ENCODE results near the gene SIRPG. TPM values are rescaled to one million over a fixed set of nuclear protein-coding genes. Genes with fewer than 3 reads are reported as not detected.
"Not testable (repeated sequence)": the region's sequence is repeated elsewhere in the genome, so short reads cannot be mapped to it uniquely, and the experiment has no call there.

The SIRPG gene
- total RNA-seq = 10 to 100 TPM; 34.1 to 35.8 TPM

- DNase-seq = no peak
These were observed at the start of gene SIRPG for GRCh38 chr20:1657556-1658334. TSS of gene SIRPG (minus strand) at chr20:1657779. CDS start at chr20:1657714, 65 bp downstream.

GRCh38 chr20:1706887-1707286, 49.3 kb upstream of the SIRPG start:
- not testable (repeated sequence) for H3K4me3 Mint-ChIP-seq, DNase-seq, H3K27ac Mint-ChIP-seq, H3K27me3 Mint-ChIP-seq, H3K36me3 Mint-ChIP-seq
- H3K9me3 Mint-ChIP-seq = peaks cover 12% of the 10 kb centered on the region
- H3K4me1 Mint-ChIP-seq = peaks cover 15% of the 10 kb centered on the region

More at GRCh38 chr20:1657556-1658334, at the start of gene SIRPG:
- Mint-ChIP-seq H3K36me3 (peaks cover 67% of the 10 kb centered on the region), H3K9me3 (peaks cover 24% of the 10 kb centered on the region), H3K4me3 (peak within 1 kb of the TSS; percentile 83), H3K4me1 (peaks cover 90% of the 10 kb centered on the region), H3K27ac (peak within 1 kb of the TSS; percentile 97), H3K27me3 (no peaks in the 10 kb centered on the region)

- H3K4me3 Mint-ChIP-seq = no peak overlapping the region
- H3K27me3 Mint-ChIP-seq = no peaks in the 10 kb centered on the region
- no peak for DNase-seq
- H3K27ac Mint-ChIP-seq = no peak overlapping the region
- peaks cover 15% of the 10 kb centered on the region for H3K4me1 Mint-ChIP-seq
- peaks cover 10% of the 10 kb centered on the region for H3K9me3 Mint-ChIP-seq
- H3K36me3 Mint-ChIP-seq = peaks cover 5% of the 10 kb centered on the region
These were observed 48.5 kb upstream of the SIRPG start for GRCh38 chr20:1706079-1706478.

GRCh38 chr20:1702855-1703254, 45.3 kb upstream of the SIRPG start:
- DNase-seq = no peak
- Mint-ChIP-seq H3K9me3 (peaks cover 10% of the 10 kb centered on the region), H3K4me1 (peaks cover 7% of the 10 kb centered on the region), H3K36me3 (peaks cover 5% of the 10 kb centered on the region), H3K4me3 (no peak overlapping the region), H3K27me3 (no peaks in the 10 kb centered on the region), H3K27ac (no peak overlapping the region)

- no peak overlapping the region for H3K4me3 Mint-ChIP-seq
- H3K27ac Mint-ChIP-seq = no peak overlapping the region
- no peak for DNase-seq
- no peaks in the 10 kb centered on the region for H3K27me3 Mint-ChIP-seq
- H3K9me3 Mint-ChIP-seq = peaks cover 10% of the 10 kb centered on the region
- peaks cover 7% of the 10 kb centered on the region for H3K4me1 Mint-ChIP-seq
- H3K36me3 Mint-ChIP-seq = peaks cover 7% of the 10 kb centered on the region
These were observed 44.7 kb upstream of the SIRPG start for GRCh38 chr20:1702328-1702727.

GRCh38 chr20:1700990-1701389, 43.4 kb upstream of the SIRPG start:
- Mint-ChIP-seq H3K9me3 (peaks cover 10% of the 10 kb centered on the region), H3K4me3 (no peak overlapping the region), H3K27ac (no peak overlapping the region), H3K4me1 (peaks cover 19% of the 10 kb centered on the region), H3K36me3 (peaks cover 7% of the 10 kb centered on the region), H3K27me3 (no peaks in the 10 kb centered on the region)
- DNase-seq = no peak

- H3K9me3 Mint-ChIP-seq = peaks cover 2% of the 10 kb centered on the region
- peaks cover 30% of the 10 kb centered on the region for H3K4me1 Mint-ChIP-seq
- peaks cover 5% of the 10 kb centered on the region for H3K36me3 Mint-ChIP-seq
- H3K4me3 Mint-ChIP-seq = no peak overlapping the region
- no peak overlapping the region for H3K27ac Mint-ChIP-seq
- no peaks in the 10 kb centered on the region for H3K27me3 Mint-ChIP-seq
- DNase-seq = no peak
These were observed 40.0 kb upstream of the SIRPG start for GRCh38 chr20:1697592-1697991.

GRCh38 chr20:1696521-1697209, 39.1 kb upstream of the SIRPG start:
- Mint-ChIP-seq H3K36me3 (peaks cover 13% of the 10 kb centered on the region), H3K27ac (peak overlapping the region; percentile 11), H3K9me3 (peaks cover 4% of the 10 kb centered on the region), H3K27me3 (no peaks in the 10 kb centered on the region), H3K4me3 (no peak overlapping the region), H3K4me1 (peaks cover 30% of the 10 kb centered on the region)
- no peak for DNase-seq

- no peak for DNase-seq
- H3K4me1 Mint-ChIP-seq = peaks cover 36% of the 10 kb centered on the region
- no peak overlapping the region for H3K4me3 Mint-ChIP-seq
- H3K27ac Mint-ChIP-seq = no peak overlapping the region
- no peaks in the 10 kb centered on the region for H3K27me3 Mint-ChIP-seq
- H3K9me3 Mint-ChIP-seq = peaks cover 10% of the 10 kb centered on the region
- peaks cover 16% of the 10 kb centered on the region for H3K36me3 Mint-ChIP-seq
These were observed 37.1 kb upstream of the SIRPG start for GRCh38 chr20:1694672-1695071.

- Mint-ChIP-seq H3K27me3 (no peaks in the 10 kb centered on the region), H3K4me1 (peaks cover 47% of the 10 kb centered on the region), H3K27ac (no peak overlapping the region), H3K36me3 (peaks cover 18% of the 10 kb centered on the region), H3K4me3 (no peak overlapping the region), H3K9me3 (peaks cover 12% of the 10 kb centered on the region)
- DNase-seq = no peak
These were observed 35.8 kb upstream of the SIRPG start for GRCh38 chr20:1693427-1693826.

- peaks cover 48% of the 10 kb centered on the region for H3K4me1 Mint-ChIP-seq
- H3K9me3 Mint-ChIP-seq = peaks cover 12% of the 10 kb centered on the region
- peak overlapping the region; percentile 32 for H3K4me3 Mint-ChIP-seq
- DNase-seq = no peak
- peak overlapping the region; percentile 81 for H3K27ac Mint-ChIP-seq
- no peaks in the 10 kb centered on the region for H3K27me3 Mint-ChIP-seq
- peaks cover 19% of the 10 kb centered on the region for H3K36me3 Mint-ChIP-seq
These were observed 32.1 kb upstream of the SIRPG start for GRCh38 chr20:1689721-1690120.

- peak overlapping the region; percentile 81 for H3K27ac Mint-ChIP-seq
- no peaks in the 10 kb centered on the region for H3K27me3 Mint-ChIP-seq
- peaks cover 12% of the 10 kb centered on the region for H3K9me3 Mint-ChIP-seq
- peaks cover 22% of the 10 kb centered on the region for H3K36me3 Mint-ChIP-seq
- no peak overlapping the region for H3K4me3 Mint-ChIP-seq
- H3K4me1 Mint-ChIP-seq = peaks cover 50% of the 10 kb centered on the region
- DNase-seq = no peak
These were observed 31.4 kb upstream of the SIRPG start for GRCh38 chr20:1688886-1689538.

- peaks cover 22% of the 10 kb centered on the region for H3K9me3 Mint-ChIP-seq
- H3K27ac Mint-ChIP-seq = peak overlapping the region; percentile 90
- H3K4me3 Mint-ChIP-seq = peak overlapping the region; percentile 86
- DNase-seq = no peak
- no peaks in the 10 kb centered on the region for H3K27me3 Mint-ChIP-seq
- peaks cover 38% of the 10 kb centered on the region for H3K36me3 Mint-ChIP-seq
- H3K4me1 Mint-ChIP-seq = peaks cover 60% of the 10 kb centered on the region
These were observed 29.5 kb upstream of the SIRPG start for GRCh38 chr20:1687053-1687452.

GRCh38 chr20:1686151-1686748, 28.7 kb upstream of the SIRPG start:
- H3K36me3 Mint-ChIP-seq = peaks cover 35% of the 10 kb centered on the region
- peaks cover 16% of the 10 kb centered on the region for H3K9me3 Mint-ChIP-seq
- peak overlapping the region; percentile 90 for H3K27ac Mint-ChIP-seq

More at GRCh38 chr20:1686151-1686748, 28.7 kb upstream of the SIRPG start:
- Mint-ChIP-seq H3K27me3 (no peaks in the 10 kb centered on the region), H3K4me3 (peak overlapping the region; percentile 86), H3K4me1 (peaks cover 63% of the 10 kb centered on the region)
- DNase-seq = no peak
